ENCODE data around the gene B4GALNT4.
"Not testable (repeated sequence)": the region's sequence is repeated elsewhere in the genome, so short reads cannot be mapped to it uniquely, and the experiment has no call there.

B4GALNT4 gene

GRCh38 chr11:369336-370018, at the start of gene B4GALNT4:
B4GALNT4 (plus strand) TSS chr11:369499; CDS start chr11:369804, 305 bp downstream.
- peak in 40 of 51 donors; percentile 19 to 84 (median 59) for DNase-seq

GRCh38 chr11:319888-320273, 49.4 kb upstream of the B4GALNT4 start:
- not testable (repeated sequence) for DNase-seq

- no peak for DNase-seq
Measured at GRCh38 chr11:324156-324555, 45.1 kb upstream of the B4GALNT4 start.

- DNase-seq, result peak in 6 of 51 donors; percentile 23 to 65 (median 54)
Measured at GRCh38 chr11:324593-325517, 44.4 kb upstream of the B4GALNT4 start.

- DNase-seq, result no peak
Measured at GRCh38 chr11:325796-326591, 43.3 kb upstream of the B4GALNT4 start.

- DNase-seq, result no peak
Measured at GRCh38 chr11:326592-326841, 42.8 kb upstream of the B4GALNT4 start.

GRCh38 chr11:326842-327580, 42.3 kb upstream of the B4GALNT4 start:
- DNase-seq, result peak in 28 of 51 donors; percentile 28 to 62 (median 42)

GRCh38 chr11:327581-327923, 41.7 kb upstream of the B4GALNT4 start:
- no peak for DNase-seq

GRCh38 chr11:328012-328411, 41.3 kb upstream of the B4GALNT4 start:
- no peak for DNase-seq

- not testable (repeated sequence) for DNase-seq
Measured at GRCh38 chr11:328516-329100, 40.7 kb upstream of the B4GALNT4 start.

- no peak for DNase-seq
Measured at GRCh38 chr11:329886-330253, 39.4 kb upstream of the B4GALNT4 start.

- DNase-seq, result no peak
Measured at GRCh38 chr11:330307-330693, 39.0 kb upstream of the B4GALNT4 start.

GRCh38 chr11:330694-331357, 38.5 kb upstream of the B4GALNT4 start:
- no peak for DNase-seq

- DNase-seq, result no peak
Measured at GRCh38 chr11:331358-332060, 37.8 kb upstream of the B4GALNT4 start.

GRCh38 chr11:332651-333480, 36.4 kb upstream of the B4GALNT4 start:
- no peak for DNase-seq

GRCh38 chr11:333616-334263, 35.6 kb upstream of the B4GALNT4 start:
- not testable (repeated sequence) for DNase-seq

GRCh38 chr11:334264-334994, 34.9 kb upstream of the B4GALNT4 start:
- DNase-seq, result no peak

Measured in hypothalamus (tissue), 51 donors.